ES-I3 (cell line): ENCODE data around the gene UMODL1.

Experiments used
- H3K36me3 ChIP-seq: 2 replicates; pipeline ENCODE4 v1.6.1; 2013; ENCODE audit warnings: mild to moderate bottlenecking, low read length, control low read depth, moderate library complexity; ENCODE audit not compliant: insufficient read depth
- H3K4me1 ChIP-seq: 2 replicates; pipeline ENCODE4 v1.6.1; 2013; ENCODE audit warnings: mild to moderate bottlenecking, control low read depth, low read length; ENCODE audit not compliant: insufficient read depth
- H3K9ac ChIP-seq: 2 replicates; pipeline ENCODE4 v1.6.1; 2013; ENCODE audit warnings: low read depth, mild to moderate bottlenecking, low read length, moderate library complexity
- H3K9me3 ChIP-seq: 2 replicates; pipeline ENCODE4 v1.6.1; 2013; ENCODE audit warnings: mild to moderate bottlenecking, low read length, moderate library complexity; ENCODE audit not compliant: control insufficient read depth, insufficient read depth

Gene UMODL1

GRCh38 chr21:42130441-42130840 lies 59.3 kb downstream of the UMODL1 start:
- Histone ChIP-seq H3K9me3 (no peaks in the 10 kb centered on the region), H3K9ac (no peak overlapping the region), H3K36me3 (no peaks in the 10 kb centered on the region), H3K4me1 (no peaks in the 10 kb centered on the region)

- no peaks in the 10 kb centered on the region for H3K4me1 ChIP-seq
- no peaks in the 10 kb centered on the region for H3K36me3 ChIP-seq
- H3K9ac ChIP-seq, result no peak overlapping the region
- H3K9me3 ChIP-seq, result no peaks in the 10 kb centered on the region
These were observed 61.1 kb downstream of the UMODL1 start for GRCh38 chr21:42132183-42132582.

GRCh38 chr21:42133131-42133530 lies 62.0 kb downstream of the UMODL1 start:
- Histone ChIP-seq H3K4me1 (no peaks in the 10 kb centered on the region), H3K9me3 (no peaks in the 10 kb centered on the region)

GRCh38 chr21:42135386-42136052 lies 64.4 kb downstream of the UMODL1 start:
- H3K9ac ChIP-seq, result no peak overlapping the region
- no peaks in the 10 kb centered on the region for H3K36me3 ChIP-seq
- H3K4me1 ChIP-seq, result no peaks in the 10 kb centered on the region

More at GRCh38 chr21:42133131-42133530, 62.0 kb downstream of the UMODL1 start:
- Histone ChIP-seq H3K9ac (no peak overlapping the region), H3K36me3 (no peaks in the 10 kb centered on the region)

GRCh38 chr21:42137191-42137904 lies 66.2 kb downstream of the UMODL1 start:
- Histone ChIP-seq H3K9me3 (no peaks in the 10 kb centered on the region), H3K4me1 (no peaks in the 10 kb centered on the region), H3K36me3 (no peaks in the 10 kb centered on the region), H3K9ac (no peak overlapping the region)

More at GRCh38 chr21:42135386-42136052, 64.4 kb downstream of the UMODL1 start:
- no peaks in the 10 kb centered on the region for H3K9me3 ChIP-seq

- H3K4me1 ChIP-seq, result no peaks in the 10 kb centered on the region
- H3K9me3 ChIP-seq, result no peaks in the 10 kb centered on the region
- no peaks in the 10 kb centered on the region for H3K36me3 ChIP-seq
- no peak overlapping the region for H3K9ac ChIP-seq
These were observed 69.2 kb downstream of the UMODL1 start for GRCh38 chr21:42140196-42140934.

GRCh38 chr21:42141643-42142042 lies 70.5 kb downstream of the UMODL1 start:
- Histone ChIP-seq H3K9me3 (no peaks in the 10 kb centered on the region), H3K9ac (no peak overlapping the region), H3K4me1 (no peaks in the 10 kb centered on the region), H3K36me3 (no peaks in the 10 kb centered on the region)

GRCh38 chr21:42142141-42142540 lies 71.0 kb downstream of the UMODL1 start:
- no peaks in the 10 kb centered on the region for H3K9me3 ChIP-seq
- H3K4me1 ChIP-seq, result no peaks in the 10 kb centered on the region
- no peaks in the 10 kb centered on the region for H3K36me3 ChIP-seq
- H3K9ac ChIP-seq, result no peak overlapping the region

GRCh38 chr21:42142627-42143026 lies 71.5 kb downstream of the UMODL1 start:
- no peak overlapping the region for H3K9ac ChIP-seq
- no peaks in the 10 kb centered on the region for H3K36me3 ChIP-seq
- no peaks in the 10 kb centered on the region for H3K4me1 ChIP-seq
- no peaks in the 10 kb centered on the region for H3K9me3 ChIP-seq

GRCh38 chr21:42143111-42143510 lies 72.0 kb downstream of the UMODL1 start:
- no peaks in the 10 kb centered on the region for H3K4me1 ChIP-seq

GRCh38 chr21:42144221-42144620 lies 73.1 kb downstream of the UMODL1 start:
- no peak overlapping the region for H3K9ac ChIP-seq
- no peaks in the 10 kb centered on the region for H3K4me1 ChIP-seq
- no peaks in the 10 kb centered on the region for H3K36me3 ChIP-seq
- no peaks in the 10 kb centered on the region for H3K9me3 ChIP-seq

More at GRCh38 chr21:42143111-42143510, 72.0 kb downstream of the UMODL1 start:
- no peak overlapping the region for H3K9ac ChIP-seq
- no peaks in the 10 kb centered on the region for H3K9me3 ChIP-seq
- H3K36me3 ChIP-seq, result no peaks in the 10 kb centered on the region

GRCh38 chr21:42144679-42145568 lies 73.8 kb downstream of the UMODL1 start:
- Histone ChIP-seq H3K9me3 (no peaks in the 10 kb centered on the region), H3K9ac (no peak overlapping the region), H3K4me1 (no peaks in the 10 kb centered on the region), H3K36me3 (no peaks in the 10 kb centered on the region)

GRCh38 chr21:42145569-42146272 lies 74.6 kb downstream of the UMODL1 start:
- Histone ChIP-seq H3K36me3 (no peaks in the 10 kb centered on the region), H3K9ac (no peak overlapping the region), H3K9me3 (no peaks in the 10 kb centered on the region), H3K4me1 (no peaks in the 10 kb centered on the region)
